PC-3 (cell line): ENCODE results near the gene IFNLR1. TPM values are rescaled to one million over a fixed set of nuclear protein-coding genes. Genes with fewer than 3 reads are reported as not detected.
A peak's percentile ranks its signal among the peaks of the same experiment; 100 is the strongest.

Experiments
- ATAC-seq: fragments of 200-7000 bp; cut with Tn5 transposase; 2 replicates; pipeline ENCODE4 v1.9.1; 2020; ENCODE audit warnings: mild to moderate bottlenecking, moderate library complexity
- BruUV-seq: library from RNA; stranded (reverse); fragments of 400-500 nt; replicated peaks from 2 replicates; lab custom pipeline; 2021; lab: Mats Ljungman, UMichigan
- CTCF ChIA-PET: fragments of 300-600 bp; sonication (Branson Sonifier 250); formaldehyde crosslinking; loops from one replicate; lab custom pipeline; 2022; ENCODE audit warnings: antibody characterized with exemption; lab: Charles Lee
- POLR2A ChIA-PET: fragments of 300-600 bp; sonication (Branson Sonifier 250); formaldehyde crosslinking; loops from one replicate; lab custom pipeline; 2022; ENCODE audit warnings: antibody characterized with exemption; ENCODE audit not compliant: unreplicated experiment; lab: Charles Lee
- DNase-seq: peaks from one replicate; pipeline ENCODE4 v3.0.0-alpha.2; 2015
- H2AFZ ChIP-seq: fragments of 300-600 bp; sonication (generic); 2 replicates; pipeline ENCODE4 v1.6.0; 2016; ENCODE audit warnings: antibody characterized with exemption, low read length
- H3F3A ChIP-seq: fragments of 300-600 bp; sonication (generic); one replicate; pipeline ENCODE4 v1.6.0; 2017; ENCODE audit warnings: antibody characterized with exemption, low read length, control low read depth, mild to moderate bottlenecking; ENCODE audit not compliant: unreplicated experiment
- H3K27ac ChIP-seq: fragments of 300-600 bp; sonication (generic); 2 replicates; pipeline ENCODE4 v1.5.1; 2016; ENCODE audit warnings: mild to moderate bottlenecking, low read length
- H3K27me3 ChIP-seq: fragments of 300-600 bp; sonication (generic); 2 replicates; pipeline ENCODE4 v1.6.1; 2016; ENCODE audit warnings: low read length, mixed read lengths
- H3K36me3 ChIP-seq: fragments of 300-600 bp; sonication (generic); 2 replicates; pipeline ENCODE4 v1.6.1; 2016; ENCODE audit warnings: low read depth, mixed run types, low read length, mixed read lengths
- H3K4me1 ChIP-seq: fragments of 300-600 bp; sonication (generic); 2 replicates; pipeline ENCODE4 v1.5.1; 2016; ENCODE audit warnings: low read length; ENCODE audit not compliant: insufficient read depth
- H3K4me2 ChIP-seq: fragments of 300-600 bp; sonication (generic); 2 replicates; pipeline ENCODE4 v1.6.0; 2016; ENCODE audit warnings: low read length
- H3K4me3 ChIP-seq: fragments of 300-600 bp; sonication (generic); 2 replicates; pipeline ENCODE4 v1.5.1; 2016; ENCODE audit warnings: mild to moderate bottlenecking, low read length, mixed read lengths
- H3K79me2 ChIP-seq: fragments of 300-600 bp; sonication (generic); 2 replicates; pipeline ENCODE4 v1.6.1; 2017; ENCODE audit warnings: low read length, mixed read lengths
- H3K9ac ChIP-seq: fragments of 300-600 bp; sonication (generic); 2 replicates; pipeline ENCODE4 v1.6.0; 2016; ENCODE audit warnings: mild to moderate bottlenecking, low read length
- H3K9me2 ChIP-seq: fragments of 300-600 bp; sonication (generic); replicated peaks from 2 replicates; pipeline ENCODE4 v1.6.1; 2016; ENCODE audit warnings: mixed run types, low read length, mixed read lengths
- H3K9me3 ChIP-seq: fragments of 300-600 bp; sonication (generic); 2 replicates; pipeline ENCODE4 v1.6.1; 2016; ENCODE audit warnings: low read length, mixed read lengths
- H4K20me1 ChIP-seq: fragments of 300-600 bp; sonication (generic); 2 replicates; pipeline ENCODE4 v1.6.1; 2016; ENCODE audit warnings: low read length, mixed read lengths
- CTCF ChIP-seq: fragments of 300-600 bp; sonication (generic); conservative IDR thresholded peaks from 2 replicates; pipeline ENCODE4 v1.5.1; 2017; ENCODE audit warnings: antibody characterized with exemption, low read depth, mild to moderate bottlenecking, low read length
- EZH2 ChIP-seq: fragments of 300-600 bp; sonication (generic); IDR thresholded peaks from one replicate; pipeline ENCODE4 v1.6.1; 2017; ENCODE audit warnings: antibody characterized with exemption, mild to moderate bottlenecking, low read length; ENCODE audit not compliant: unreplicated experiment
- EZH2phosphoT487 ChIP-seq: fragments of 300-600 bp; sonication (generic); IDR thresholded peaks from 2 replicates; pipeline ENCODE4 v1.6.1; 2018; ENCODE audit warnings: mild to moderate bottlenecking, antibody characterized with exemption, low read length, borderline replicate concordance
- intact Hi-C: fragments of 100-400 bp; cut with micrococcal nuclease; formaldehyde crosslinking; loops from 2 replicates; pipeline ENCODE4 v1.9.0; 2023
- total RNA-seq: library from RNA; depleted of rRNA; stranded (reverse); fragments of >200 nt; gene quantifications from 2 replicates; pipeline ENCODE4 v1.2.3, GENCODE V29; 2014

IFNLR1 gene
- total RNA-seq, 1 experiment from 2014 or later, result 9.5 TPM

- H4K20me1 ChIP-seq, result no peaks in the 10 kb centered on the region
- H3K9me3 ChIP-seq, result no peaks in the 10 kb centered on the region
- H3K36me3 ChIP-seq, result no peaks in the 10 kb centered on the region
- H3K27ac ChIP-seq, result no peak overlapping the region
- no peak overlapping the region; the same call in 1 of the 2 replicates for H3K4me3 ChIP-seq
- H3K4me2 ChIP-seq, result peak overlapping the region; percentile 70
- H3K79me2 ChIP-seq, result no peaks in the 10 kb centered on the region
- no peaks in the 10 kb centered on the region for H3F3A ChIP-seq
- peaks cover 30% of the 10 kb centered on the region for H3K4me1 ChIP-seq
- TF ChIP-seq EZH2phosphoT487, result no peak
- no peak for TF ChIP-seq EZH2
- TF ChIP-seq CTCF, result peak; percentile 92
- H2AFZ ChIP-seq, result peak overlapping the region; percentile 61; the same call in 1 of the 2 replicates
- ATAC-seq, result no peak
- POLR2A ChIA-PET, result interaction anchor here (0.7 kb wide), 1 partner anchor 192 kb away, joined by 11 read pairs; no protein-coding TSS in a partner anchor
- no TSS peak for BruUV-seq
- no peaks in the 10 kb centered on the region for H3K27me3 ChIP-seq
- no peaks in the 10 kb centered on the region for H3K9me2 ChIP-seq
- CTCF ChIA-PET, result interaction anchor here (0.5 to 1.9 kb wide), 17 partner anchors 9 to 331 kb away, joined by 3 to 49 read pairs (median 3); partner anchors contain the start of gene NIPAL3
- DNase-seq, result peak; percentile 76
- intact Hi-C loops, result loop anchor here (2.0 kb wide), 1 partner anchor 435 kb away; no protein-coding TSS in a partner anchor
- no peak overlapping the region for H3K9ac ChIP-seq
Observed at GRCh38 chr1:24199291-24199900, 12.3 kb upstream of the IFNLR1 start.

GRCh38 chr1:24198766-24199165 lies 11.7 kb upstream of the IFNLR1 start:
- Histone ChIP-seq H3K9me2 (no peaks in the 10 kb centered on the region), H3K4me2 (no peak overlapping the region), H3K9me3 (no peaks in the 10 kb centered on the region), H3K36me3 (no peaks in the 10 kb centered on the region), H3K4me3 (no peak overlapping the region), H4K20me1 (no peaks in the 10 kb centered on the region), H3K27me3 (no peaks in the 10 kb centered on the region), H3K9ac (no peak overlapping the region), H2AFZ (no peak overlapping the region), H3K27ac (no peak overlapping the region), H3K4me1 (peaks cover 24% of the 10 kb centered on the region), H3K79me2 (no peaks in the 10 kb centered on the region), H3F3A (no peaks in the 10 kb centered on the region)
- intact Hi-C loops, result loop anchor here (2.0 kb wide), 1 partner anchor 436 kb away; no protein-coding TSS in a partner anchor
- ChIA-PET POLR2A (interaction anchor here (0.6 to 0.7 kb wide), 2 partner anchors 193 to 327 kb away, joined by 3 to 11 read pairs; no protein-coding TSS in a partner anchor), CTCF (interaction anchor here (0.5 to 1.9 kb wide), 16 partner anchors 9 to 331 kb away, joined by 3 to 49 read pairs (median 4); partner anchors contain the start of gene NIPAL3)
- BruUV-seq, result no TSS peak
- TF ChIP-seq EZH2phosphoT487 (no peak), EZH2 (no peak), CTCF (no peak)
- DNase-seq (no peak), ATAC-seq (no peak)

GRCh38 chr1:24195874-24196273 lies 8.8 kb upstream of the IFNLR1 start:
- Histone ChIP-seq H4K20me1 (no peaks in the 10 kb centered on the region), H3K4me2 (no peak overlapping the region), H3K27ac (no peak overlapping the region), H3K4me3 (no peak overlapping the region), H3K9me2 (no peaks in the 10 kb centered on the region), H3K4me1 (peaks cover 28% of the 10 kb centered on the region), H3K79me2 (no peaks in the 10 kb centered on the region), H3K9me3 (no peaks in the 10 kb centered on the region), H3F3A (no peaks in the 10 kb centered on the region), H3K36me3 (no peaks in the 10 kb centered on the region), H2AFZ (no peak overlapping the region), H3K9ac (no peak overlapping the region), H3K27me3 (no peaks in the 10 kb centered on the region)
- intact Hi-C loops, result no loop called here
- no peak for DNase-seq
- ChIA-PET POLR2A (no interaction called here), CTCF (no interaction called here)
- no peak for ATAC-seq
- TF ChIP-seq EZH2 (no peak), EZH2phosphoT487 (no peak), CTCF (no peak)
- BruUV-seq, result no TSS peak
